ENCODE measurements around the gene KCTD3. TPM values are rescaled to one million over a fixed set of nuclear protein-coding genes. Genes with fewer than 3 reads are reported as not detected.
A peak's percentile ranks its signal among the peaks of the same experiment; 100 is the strongest.

KCTD3 gene
- 52.0 and 57.9 TPM in 2 replicates for total RNA-seq
- long read RNA-seq, partial matches to known transcripts = 17 of 27 reads
- long read RNA-seq, other reads (novel, unspliced or antisense) = 8 of 27 reads

DNA sequence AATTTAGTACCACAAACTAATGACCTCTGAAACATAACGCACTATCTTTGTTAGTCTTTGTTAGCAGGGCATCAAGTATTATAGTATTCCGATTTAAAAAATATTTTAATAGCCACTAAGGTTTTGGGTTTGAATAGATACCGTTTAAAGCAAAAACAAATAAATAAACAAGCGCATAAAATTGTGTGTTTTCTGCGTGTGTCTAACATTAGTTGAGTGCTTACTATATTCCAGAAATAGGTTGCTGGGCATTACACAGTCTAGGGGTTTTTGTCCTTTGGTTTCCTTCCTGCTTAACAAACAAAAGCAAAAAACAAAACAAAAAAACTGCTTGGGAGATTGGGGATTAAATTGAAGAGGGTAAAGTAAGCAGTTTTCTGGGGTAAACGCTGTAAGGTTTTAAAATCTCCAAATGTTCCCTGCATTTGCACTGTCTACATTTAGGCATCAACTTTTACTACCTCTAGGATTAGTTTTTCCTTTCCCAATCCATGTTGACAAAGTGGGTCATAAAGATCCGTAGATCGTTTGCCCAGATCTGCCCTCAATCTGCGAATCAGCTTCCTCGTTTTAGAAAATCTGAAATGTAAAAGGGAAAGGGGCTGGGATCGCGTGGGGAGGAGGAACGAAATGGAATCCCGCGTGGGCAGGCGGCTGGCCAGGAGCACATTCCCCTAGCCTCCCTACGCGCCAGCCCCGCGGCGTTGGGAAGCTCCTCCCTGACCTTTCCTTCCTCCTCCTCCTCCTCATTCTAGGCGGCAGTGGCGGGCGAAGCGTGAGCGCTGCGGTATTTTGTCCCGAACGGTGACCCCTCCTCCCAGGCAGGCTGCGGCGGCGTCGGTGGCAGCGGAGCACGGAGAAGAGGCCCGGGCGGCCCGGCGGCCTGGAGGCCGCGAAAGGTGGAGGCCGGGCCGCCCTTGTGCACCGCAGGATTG, at the start of gene KCTD3:
KCTD3 (plus strand) TSS at position 749 of the 935 bp plus-strand sequence. CDS start 382 bp downstream, outside the sequence.
- TF ChIP-seq, protein P1, sequence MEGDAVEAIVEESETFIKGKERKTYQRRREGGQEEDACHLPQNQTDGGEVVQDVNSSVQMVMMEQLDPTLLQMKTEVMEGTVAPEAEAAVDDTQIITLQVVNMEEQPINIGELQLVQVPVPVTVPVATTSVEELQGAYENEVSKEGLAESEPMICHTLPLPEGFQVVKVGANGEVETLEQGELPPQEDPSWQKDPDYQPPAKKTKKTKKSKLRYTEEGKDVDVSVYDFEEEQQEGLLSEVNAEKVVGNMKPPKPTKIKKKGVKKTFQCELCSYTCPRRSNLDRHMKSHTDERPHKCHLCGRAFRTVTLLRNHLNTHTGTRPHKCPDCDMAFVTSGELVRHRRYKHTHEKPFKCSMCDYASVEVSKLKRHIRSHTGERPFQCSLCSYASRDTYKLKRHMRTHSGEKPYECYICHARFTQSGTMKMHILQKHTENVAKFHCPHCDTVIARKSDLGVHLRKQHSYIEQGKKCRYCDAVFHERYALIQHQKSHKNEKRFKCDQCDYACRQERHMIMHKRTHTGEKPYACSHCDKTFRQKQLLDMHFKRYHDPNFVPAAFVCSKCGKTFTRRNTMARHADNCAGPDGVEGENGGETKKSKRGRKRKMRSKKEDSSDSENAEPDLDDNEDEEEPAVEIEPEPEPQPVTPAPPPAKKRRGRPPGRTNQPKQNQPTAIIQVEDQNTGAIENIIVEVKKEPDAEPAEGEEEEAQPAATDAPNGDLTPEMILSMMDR (conservative IDR thresholded peaks at IDR 0.05) = no peak
- no peaks in the 10 kb centered on the region for H3K36me3 Mint-ChIP-seq (ENCODE audit: low read depth)
- peak; percentile 72 for DNase-seq (ENCODE audit: low read depth, low spot score)

DNA sequence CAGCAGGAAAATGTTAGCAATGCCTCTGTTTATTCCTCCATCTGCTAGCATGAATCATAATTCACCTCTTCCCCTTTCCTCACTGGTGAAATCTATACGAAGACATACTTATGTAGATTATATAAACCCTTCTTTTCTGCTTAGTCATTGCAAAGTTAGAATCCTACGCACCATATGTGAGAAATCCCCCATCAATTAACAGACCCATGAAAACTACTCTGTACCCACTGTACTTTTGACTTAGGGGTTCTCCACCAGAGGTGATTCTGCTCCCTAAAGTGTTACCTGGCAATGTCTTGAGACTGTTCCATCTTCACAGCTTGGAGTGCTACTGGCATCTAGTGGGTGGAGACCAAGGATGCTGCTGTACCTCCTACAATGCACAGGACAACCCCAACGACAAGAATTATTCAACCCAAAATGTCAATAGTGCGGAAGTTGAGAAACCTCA, 49.6 kb upstream of the KCTD3 start:
- TF ChIP-seq, protein P1 (conservative IDR thresholded peaks at IDR 0.05) = peak; percentile 44
- no peak for DNase-seq (ENCODE audit: low read depth, low spot score)
- Mint-ChIP-seq H3K4me1 (no peaks in the 10 kb centered on the region), H3K4me3 (no peak overlapping the region), H3K9me3 (peaks cover 11% of the 10 kb centered on the region), H3K36me3 (ENCODE audit: low read depth) (no peaks in the 10 kb centered on the region), H3K27ac (ENCODE audit: unreplicated experiment) (no peak overlapping the region), H3K27me3 (ENCODE audit: low read depth) (no peaks in the 10 kb centered on the region)

More for the DNA sequence above, at the start of gene KCTD3:
- H3K9me3 Mint-ChIP-seq = no peaks in the 10 kb centered on the region
- H3K27me3 Mint-ChIP-seq (ENCODE audit: low read depth) = no peaks in the 10 kb centered on the region
- peak within 1 kb of the TSS; percentile 95 for H3K27ac Mint-ChIP-seq (ENCODE audit: unreplicated experiment)
- H3K4me3 Mint-ChIP-seq = peak within 1 kb of the TSS; percentile 98
- peaks cover 34% of the 10 kb centered on the region for H3K4me1 Mint-ChIP-seq

DNA sequence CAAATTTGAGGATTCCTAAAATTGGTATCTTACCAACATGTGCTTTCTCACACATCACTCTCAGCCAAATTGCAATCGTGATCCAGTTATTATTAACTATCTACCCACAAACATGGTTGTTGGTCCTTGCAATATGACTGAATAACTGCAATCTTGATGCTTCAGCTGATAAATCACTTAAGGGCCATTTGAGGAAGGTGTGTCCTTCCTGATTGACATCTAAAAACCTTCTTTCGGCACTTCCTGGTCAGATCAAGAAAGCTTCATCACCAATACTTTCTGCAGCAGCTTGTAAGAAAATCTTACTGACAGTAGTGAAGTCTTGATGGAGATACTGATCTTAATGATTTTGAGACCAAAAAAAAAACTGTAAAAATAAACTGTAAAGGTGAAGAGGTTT, 48.5 kb upstream of the KCTD3 start:
- DNase-seq (ENCODE audit: low read depth, low spot score) = no peak
- Mint-ChIP-seq H3K9me3 (peaks cover 4% of the 10 kb centered on the region), H3K4me3 (no peak overlapping the region), H3K36me3 (ENCODE audit: low read depth) (no peaks in the 10 kb centered on the region), H3K4me1 (peaks cover 1% of the 10 kb centered on the region), H3K27me3 (ENCODE audit: low read depth) (no peaks in the 10 kb centered on the region), H3K27ac (ENCODE audit: unreplicated experiment) (no peak overlapping the region)
- TF ChIP-seq, protein P1 (conservative IDR thresholded peaks at IDR 0.05) = no peak

DNA sequence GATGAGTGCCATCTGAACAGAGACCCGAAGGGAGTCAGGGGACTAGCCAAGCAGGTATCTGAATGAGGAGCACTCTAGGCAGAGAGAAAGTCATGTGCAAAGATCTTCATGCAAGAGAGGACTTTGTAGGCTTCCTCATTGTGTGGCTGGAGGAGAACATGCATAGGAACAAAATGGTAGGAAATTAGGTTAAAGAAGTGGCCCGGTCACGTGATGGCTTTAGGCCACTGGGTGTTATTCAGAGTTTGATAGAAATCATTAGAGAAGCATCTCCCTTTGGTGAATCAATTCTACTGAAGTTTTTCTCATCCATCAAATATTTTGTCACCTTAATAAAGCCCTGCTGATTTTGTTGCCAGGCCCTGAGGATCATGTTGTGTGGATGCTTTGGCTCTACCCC, 45.8 kb upstream of the KCTD3 start:
- H3K4me1 Mint-ChIP-seq = peaks cover 4% of the 10 kb centered on the region
- H3K27ac Mint-ChIP-seq (ENCODE audit: unreplicated experiment) = no peak overlapping the region
- no peaks in the 10 kb centered on the region for H3K36me3 Mint-ChIP-seq (ENCODE audit: low read depth)
- no peak overlapping the region for H3K4me3 Mint-ChIP-seq
- H3K9me3 Mint-ChIP-seq = no peaks in the 10 kb centered on the region
- no peaks in the 10 kb centered on the region for H3K27me3 Mint-ChIP-seq (ENCODE audit: low read depth)
- DNase-seq (ENCODE audit: low read depth, low spot score) = no peak
- TF ChIP-seq, protein P1 (conservative IDR thresholded peaks at IDR 0.05) = no peak

DNA sequence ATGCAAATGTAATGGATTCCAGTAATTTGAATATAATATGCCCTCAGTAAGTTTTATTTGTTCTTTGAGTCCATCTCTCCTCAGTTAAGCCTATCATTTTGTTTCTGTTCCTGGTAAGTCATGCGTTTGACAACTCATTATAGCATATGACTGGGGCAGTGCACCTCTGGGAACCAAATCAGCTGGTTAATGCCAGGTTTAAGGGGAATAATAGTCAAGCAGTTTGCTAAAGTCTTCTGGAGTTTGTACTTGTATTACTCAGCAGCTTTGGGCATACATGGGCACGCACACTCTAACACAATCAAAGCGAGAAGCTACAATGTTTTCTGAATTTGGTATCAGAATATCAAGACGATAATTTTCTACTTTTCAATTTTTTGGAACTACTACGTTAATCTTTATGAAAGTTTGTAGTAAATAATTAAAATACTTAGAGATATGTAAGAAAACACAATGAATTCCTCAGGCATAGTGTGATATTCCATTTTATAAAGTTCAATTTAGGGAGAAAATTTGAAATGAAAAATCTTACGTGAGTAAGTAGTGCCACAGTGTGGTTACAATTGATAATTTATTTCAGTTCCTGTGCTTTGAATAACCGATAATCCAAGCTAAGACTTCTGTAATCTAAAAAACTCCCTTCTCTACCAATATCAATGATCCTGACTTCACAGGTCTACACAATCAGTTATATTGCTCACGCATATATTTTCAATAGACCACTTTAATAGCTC, 43.8 kb upstream of the KCTD3 start:
- Mint-ChIP-seq H3K27ac (ENCODE audit: unreplicated experiment) (no peak overlapping the region), H3K27me3 (ENCODE audit: low read depth) (no peaks in the 10 kb centered on the region), H3K4me3 (no peak overlapping the region), H3K9me3 (no peaks in the 10 kb centered on the region), H3K36me3 (ENCODE audit: low read depth) (no peaks in the 10 kb centered on the region), H3K4me1 (peaks cover 4% of the 10 kb centered on the region)
- no peak for DNase-seq (ENCODE audit: low read depth, low spot score)
- TF ChIP-seq, protein P1 (conservative IDR thresholded peaks at IDR 0.05) = peak; percentile 66
